ENCODE measurements around the gene PEX14. TPM values are rescaled to one million over a fixed set of nuclear protein-coding genes. Genes with fewer than 3 reads are reported as not detected.

The PEX14 gene
- total RNA-seq, 4 donors from 2014 or later, result 14.6 to 19.0 (median 17.6) TPM

DNA sequence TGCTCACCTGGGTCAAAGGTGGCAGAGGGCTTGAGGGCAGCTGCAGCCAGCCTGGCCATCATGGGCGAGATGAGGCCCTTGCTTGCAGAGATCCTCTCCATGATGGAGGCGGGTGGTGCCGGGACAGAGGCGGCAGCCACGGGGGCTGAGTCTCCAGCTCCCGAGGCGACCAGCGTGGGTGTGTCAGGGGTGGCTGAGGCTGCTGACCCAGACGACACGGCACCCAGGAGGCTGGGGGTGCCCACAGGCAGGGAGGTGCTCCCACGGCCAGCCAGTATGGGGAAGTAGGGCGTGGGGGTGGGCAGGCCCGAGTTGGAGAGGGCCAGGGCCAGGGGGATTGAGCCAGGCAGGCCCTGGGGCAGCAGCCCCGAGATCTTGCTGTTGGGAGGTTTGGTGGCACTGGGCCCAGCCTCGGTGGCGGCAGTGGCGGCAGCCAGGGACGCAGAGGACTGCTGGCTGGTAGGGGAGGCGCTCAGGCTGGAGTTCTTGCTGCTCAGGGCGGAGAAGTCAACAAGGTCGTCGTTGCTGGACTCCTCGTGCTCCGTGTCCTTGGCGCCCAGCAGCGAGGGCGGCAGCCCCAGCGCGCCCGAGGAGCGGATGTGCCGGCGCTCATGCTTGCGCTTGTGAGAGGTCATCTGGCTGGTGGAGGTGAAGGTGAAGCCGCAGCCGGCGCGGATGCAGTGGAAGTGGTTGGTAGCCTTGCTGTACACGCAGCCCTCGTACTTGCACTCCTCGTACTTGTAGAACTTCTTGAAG is 178.8 kb downstream of the PEX14 start:
- WGBS, result 86% methylated on average over 27 of the region's 41 CpGs
- no peak overlapping the region for H3K27ac ChIP-seq
- no peak for DNase-seq (ENCODE audit: low spot score in 2 of 2)
- H3K4me1 ChIP-seq, result no peaks in the 10 kb centered on the region
- H3K36me3 ChIP-seq, result peaks cover 77% of the 10 kb centered on the region
- TF ChIP-seq POLR2A (IDR thresholded peaks at IDR 0.05), result no peak
- TF ChIP-seq EP300 (IDR thresholded peaks at IDR 0.05), result no peak
- no peak for TF ChIP-seq POLR2AphosphoS5 (IDR thresholded peaks at IDR 0.05)
- TF ChIP-seq, protein P1, sequence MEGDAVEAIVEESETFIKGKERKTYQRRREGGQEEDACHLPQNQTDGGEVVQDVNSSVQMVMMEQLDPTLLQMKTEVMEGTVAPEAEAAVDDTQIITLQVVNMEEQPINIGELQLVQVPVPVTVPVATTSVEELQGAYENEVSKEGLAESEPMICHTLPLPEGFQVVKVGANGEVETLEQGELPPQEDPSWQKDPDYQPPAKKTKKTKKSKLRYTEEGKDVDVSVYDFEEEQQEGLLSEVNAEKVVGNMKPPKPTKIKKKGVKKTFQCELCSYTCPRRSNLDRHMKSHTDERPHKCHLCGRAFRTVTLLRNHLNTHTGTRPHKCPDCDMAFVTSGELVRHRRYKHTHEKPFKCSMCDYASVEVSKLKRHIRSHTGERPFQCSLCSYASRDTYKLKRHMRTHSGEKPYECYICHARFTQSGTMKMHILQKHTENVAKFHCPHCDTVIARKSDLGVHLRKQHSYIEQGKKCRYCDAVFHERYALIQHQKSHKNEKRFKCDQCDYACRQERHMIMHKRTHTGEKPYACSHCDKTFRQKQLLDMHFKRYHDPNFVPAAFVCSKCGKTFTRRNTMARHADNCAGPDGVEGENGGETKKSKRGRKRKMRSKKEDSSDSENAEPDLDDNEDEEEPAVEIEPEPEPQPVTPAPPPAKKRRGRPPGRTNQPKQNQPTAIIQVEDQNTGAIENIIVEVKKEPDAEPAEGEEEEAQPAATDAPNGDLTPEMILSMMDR (IDR thresholded peaks at IDR 0.05), result no peak
- no peaks in the 10 kb centered on the region for H3K27me3 ChIP-seq
- H3K4me3 ChIP-seq, result no peak overlapping the region
- no peaks in the 10 kb centered on the region for H3K9me3 ChIP-seq

DNA sequence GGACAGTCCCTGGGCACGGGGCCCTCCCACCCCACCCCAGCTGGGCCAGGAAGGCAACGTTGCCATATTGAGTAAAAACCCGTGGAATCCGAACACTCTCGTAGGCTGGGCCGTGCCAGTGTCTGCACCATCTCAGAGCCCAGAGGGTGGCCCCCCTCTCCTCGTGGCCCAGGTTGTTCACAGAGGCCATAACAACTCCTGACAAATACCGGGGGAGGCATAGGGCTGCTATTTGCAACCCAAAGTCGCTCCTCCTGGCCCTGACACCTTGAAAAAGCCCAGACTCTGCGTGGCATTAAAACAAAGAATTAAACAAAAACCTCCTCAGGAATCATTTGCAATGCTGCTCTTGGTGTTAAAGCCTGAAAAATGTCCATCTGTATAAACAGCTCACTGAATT is 180.3 kb downstream of the PEX14 start:
- no peaks in the 10 kb centered on the region for H3K27me3 ChIP-seq
- H3K27ac ChIP-seq, result no peak overlapping the region
- DNase-seq (ENCODE audit: low spot score in 2 of 2), result no peak
- peaks cover 86% of the 10 kb centered on the region for H3K36me3 ChIP-seq
- H3K4me3 ChIP-seq, result no peak overlapping the region
- no peaks in the 10 kb centered on the region for H3K4me1 ChIP-seq
- WGBS, result 87% methylated on average over 9 of the region's 10 CpGs
- TF ChIP-seq EP300 (IDR thresholded peaks at IDR 0.05), result no peak
- TF ChIP-seq POLR2AphosphoS5 (IDR thresholded peaks at IDR 0.05), result no peak
- TF ChIP-seq POLR2A (IDR thresholded peaks at IDR 0.05), result no peak
- TF ChIP-seq, protein P1 (IDR thresholded peaks at IDR 0.05), result no peak
- H3K9me3 ChIP-seq, result no peaks in the 10 kb centered on the region

DNA sequence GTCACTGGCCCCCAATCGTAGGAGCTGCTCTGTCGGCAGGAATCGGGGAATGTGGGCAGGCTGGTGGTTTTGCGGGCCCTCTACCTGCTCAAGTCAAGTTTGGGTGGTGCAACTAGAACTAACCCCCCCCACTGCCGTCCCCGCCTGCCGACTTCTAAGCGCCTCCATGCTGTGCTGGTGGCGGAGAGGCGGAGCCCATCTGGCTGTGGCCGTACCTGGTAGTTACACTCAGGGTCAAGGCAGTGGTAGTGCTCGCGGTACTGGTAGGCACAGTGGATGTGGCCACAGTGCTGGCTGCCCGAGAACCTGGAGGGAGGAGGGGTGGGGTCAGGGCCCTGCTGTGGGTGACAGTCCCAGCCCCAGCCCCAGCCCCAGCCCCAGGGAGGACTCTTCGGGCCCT is 181.7 kb downstream of the PEX14 start:
- Histone ChIP-seq H3K27ac (no peak overlapping the region), H3K27me3 (no peaks in the 10 kb centered on the region), H3K4me3 (no peak overlapping the region), H3K4me1 (no peaks in the 10 kb centered on the region), H3K9me3 (no peaks in the 10 kb centered on the region), H3K36me3 (peaks cover 91% of the 10 kb centered on the region)
- no peak for DNase-seq (ENCODE audit: low spot score in 2 of 2)
- 81% methylated on average over 2 of the region's 15 CpGs for WGBS
- no peak for TF ChIP-seq POLR2AphosphoS5 (IDR thresholded peaks at IDR 0.05)
- no peak for TF ChIP-seq POLR2A (IDR thresholded peaks at IDR 0.05)
- TF ChIP-seq, protein P1 (IDR thresholded peaks at IDR 0.05), result no peak
- no peak for TF ChIP-seq EP300 (IDR thresholded peaks at IDR 0.05)

- DNase-seq (ENCODE audit: low spot score in 2 of 2), result no peak
- Histone ChIP-seq H3K36me3 (peaks cover 84% of the 10 kb centered on the region), H3K9me3 (no peaks in the 10 kb centered on the region), H3K27me3 (no peaks in the 10 kb centered on the region), H3K4me1 (no peaks in the 10 kb centered on the region), H3K27ac (no peak overlapping the region), H3K4me3 (no peak overlapping the region)
- WGBS, result 76% methylated on average over 28 of the region's 29 CpGs
- no peak for TF ChIP-seq POLR2A (IDR thresholded peaks at IDR 0.05)
- no peak for TF ChIP-seq EP300 (IDR thresholded peaks at IDR 0.05)
- no peak for TF ChIP-seq POLR2AphosphoS5 (IDR thresholded peaks at IDR 0.05)
- TF ChIP-seq, protein P1 (IDR thresholded peaks at IDR 0.05), result no peak
Observed at GRCh38 chr1:10657088-10657847, 182.5 kb downstream of the PEX14 start.

GRCh38 chr1:10658396-10659066 is 183.8 kb downstream of the PEX14 start:
- 83% methylated on average over 3 of the region's 19 CpGs for WGBS
- no peak for DNase-seq (ENCODE audit: low spot score in 2 of 2)
- Histone ChIP-seq H3K27ac (no peak overlapping the region), H3K27me3 (no peaks in the 10 kb centered on the region), H3K9me3 (no peaks in the 10 kb centered on the region), H3K36me3 (peaks cover 72% of the 10 kb centered on the region), H3K4me1 (no peaks in the 10 kb centered on the region), H3K4me3 (no peak overlapping the region)
- TF ChIP-seq, protein P1 (IDR thresholded peaks at IDR 0.05), result no peak
- TF ChIP-seq EP300 (IDR thresholded peaks at IDR 0.05) (no peak), POLR2A (IDR thresholded peaks at IDR 0.05) (no peak), POLR2AphosphoS5 (IDR thresholded peaks at IDR 0.05) (no peak)
